Ascending aorta (tissue), 2 donors: ENCODE results near the gene LDHD. TPM values are rescaled to one million over a fixed set of nuclear protein-coding genes. Genes with fewer than 3 reads are reported as not detected.
A peak's percentile ranks its signal among the peaks of the same experiment; 100 is the strongest.

Source experiments
- DNase-seq, 2 donors: peaks; one replicate each; pipeline ENCODE4 v3.0.0-alpha.2; 2019; ENCODE audit warnings: low spot score in 2 of 2
- H3K27ac ChIP-seq, 2 donors: fragments of 200-600 bp; sonication (generic); one replicate each; pipeline ENCODE4 v1.5.1; 2016 to 2017; ENCODE audit warnings: mild to moderate bottlenecking in 1 of 2
- H3K27me3 ChIP-seq: fragments of 200-600 bp; sonication (generic); one replicate; pipeline ENCODE4 v1.5.1; 2017
- H3K36me3 ChIP-seq, 2 donors: fragments of 200-600 bp; sonication (generic); one replicate each; pipeline ENCODE4 v1.5.1; 2016
- H3K4me1 ChIP-seq, 2 donors: fragments of 200-600 bp; sonication (generic); one replicate each; pipeline ENCODE4 v1.5.1; 2016 to 2017; ENCODE audit warnings: mild to moderate bottlenecking in 1 of 2
- H3K4me3 ChIP-seq, 2 donors: fragments of 200-600 bp; sonication (generic); one replicate each; pipeline ENCODE4 v1.5.1; 2016 to 2017; ENCODE audit warnings: mild to moderate bottlenecking in 1 of 2
- H3K9me3 ChIP-seq, 2 donors: fragments of 200-600 bp; sonication (generic); one replicate each; pipeline ENCODE4 v1.5.1; 2016
- CTCF ChIP-seq, 3 experiments: fragments of 200-600 bp in 2 of 3; fragments of 450-650 bp in 1 of 3; sonication (generic) in 2 of 3; IDR thresholded peaks; one replicate each; pipeline ENCODE4 v1.5.1; 2016 to 2019; ENCODE audit warnings: antibody characterized with exemption in 3 of 3, mild to moderate bottlenecking in 1 of 3, moderate library complexity in 1 of 3
- intact Hi-C: fragments of 100-400 bp; cut with DNase I; formaldehyde crosslinking; loops from one replicate; pipeline ENCODE4 v1.15.1; 2023
- total RNA-seq: library from RNA; depleted of rRNA; stranded (reverse); fragments of >200 nt; gene quantifications from one replicate; pipeline ENCODE4 v1.1.0, GENCODE V29; 2016

LDHD gene
- total RNA-seq: 7.5 TPM

- Histone ChIP-seq H3K27me3 (no peaks in the 10 kb centered on the region), H3K4me3 (peak within 1 kb of the TSS; percentile 49 to 58), H3K36me3 (peaks cover 0 to 3% of the 10 kb centered on the region in 2 donors), H3K4me1 (peaks cover 0 to 16% of the 10 kb centered on the region in 2 donors), H3K27ac (peak within 1 kb of the TSS; percentile 28 to 54), H3K9me3 (peaks cover 0 to 3% of the 10 kb centered on the region in 2 donors)
- no peak for TF ChIP-seq CTCF (IDR thresholded peaks at IDR 0.05)
- intact Hi-C loops: loop anchor here (2.0 to 10.0 kb wide), 2 partner anchors 33 to 411 kb away; partner anchors contain the start of genes MLKL and ZFP1
- DNase-seq: peak; percentile 55 to 95
Observed at GRCh38 chr16:75116081-75116910, at the start of gene LDHD. LDHD (minus strand) TSS chr16:75116780; CDS start chr16:75116720, 60 bp downstream.

GRCh38 chr16:75160386-75160785 is 43.8 kb upstream of the LDHD start:
- TF ChIP-seq CTCF (IDR thresholded peaks at IDR 0.05): no peak
- H3K9me3 ChIP-seq: peaks cover 0 to 2% of the 10 kb centered on the region in 2 donors
- H3K27me3 ChIP-seq: no peaks in the 10 kb centered on the region
- DNase-seq: no peak
- peaks cover 14 to 36% of the 10 kb centered on the region in 2 donors for H3K36me3 ChIP-seq
- no peak overlapping the region for H3K4me3 ChIP-seq
- no peak overlapping the region for H3K27ac ChIP-seq
- H3K4me1 ChIP-seq: no peaks in the 10 kb centered on the region
- intact Hi-C loops: no loop called here

- peaks cover 15 to 28% of the 10 kb centered on the region in 2 donors for H3K36me3 ChIP-seq
- peaks cover 8 to 17% of the 10 kb centered on the region in 2 donors for H3K9me3 ChIP-seq
- DNase-seq: no peak
- H3K4me1 ChIP-seq: peaks cover 0 to 6% of the 10 kb centered on the region in 2 donors
- no peak for TF ChIP-seq CTCF (IDR thresholded peaks at IDR 0.05)
- no peak overlapping the region for H3K27ac ChIP-seq
- no peaks in the 10 kb centered on the region for H3K27me3 ChIP-seq
- H3K4me3 ChIP-seq: no peak overlapping the region
- intact Hi-C loops: no loop called here
Observed at GRCh38 chr16:75152635-75153034, 36.1 kb upstream of the LDHD start.

DNA sequence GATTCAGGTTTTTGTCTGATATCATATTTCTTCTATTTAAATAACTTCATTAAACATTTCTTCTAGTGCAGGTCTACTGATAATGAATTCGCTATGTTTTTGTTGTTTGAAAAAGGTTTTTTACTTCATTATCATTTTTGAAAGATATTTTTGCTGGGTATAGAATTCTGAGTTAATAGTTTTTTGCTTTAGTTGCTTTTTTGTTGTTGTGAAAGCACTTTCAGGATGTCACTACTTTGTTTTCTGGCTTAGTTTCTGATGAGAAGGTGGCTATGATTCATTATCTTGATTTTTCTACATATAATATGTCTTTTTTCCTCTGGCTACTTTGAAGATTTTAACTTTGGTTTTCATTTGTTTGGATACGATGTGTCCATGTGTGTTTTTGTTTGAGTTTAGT is 35.2 kb upstream of the LDHD start:
- Histone ChIP-seq H3K27ac (no peak overlapping the region), H3K9me3 (peaks cover 8 to 17% of the 10 kb centered on the region in 2 donors), H3K27me3 (no peaks in the 10 kb centered on the region), H3K4me3 (no peak overlapping the region), H3K4me1 (peaks cover 0 to 6% of the 10 kb centered on the region in 2 donors), H3K36me3 (peaks cover 15 to 28% of the 10 kb centered on the region in 2 donors)
- DNase-seq: no peak
- intact Hi-C loops: no loop called here
- no peak for TF ChIP-seq CTCF (IDR thresholded peaks at IDR 0.05)

GRCh38 chr16:75148311-75149195 is 32.0 kb upstream of the LDHD start, which contains the start of gene ZFP1:
ZFP1 (plus strand) TSS chr16:75148524; CDS start chr16:75152952, 4,428 bp downstream.
- H3K4me1 ChIP-seq: peaks cover 0 to 6% of the 10 kb centered on the region in 2 donors
- peak within 1 kb of the TSS; percentile 93 to 99 for H3K27ac ChIP-seq
- H3K36me3 ChIP-seq: peaks cover 2 to 12% of the 10 kb centered on the region in 2 donors
- peak within 1 kb of the TSS; percentile 99 to 100 for H3K4me3 ChIP-seq
- DNase-seq: peak; percentile 83 to 98
- no peaks in the 10 kb centered on the region for H3K27me3 ChIP-seq
- H3K9me3 ChIP-seq: peaks cover 8 to 20% of the 10 kb centered on the region in 2 donors
- intact Hi-C loops: loop anchor here (1.0 to 10.0 kb wide), 6 partner anchors 32 to 474 kb away; partner anchors contain the start of genes ADAT1, LDHD, MLKL and WDR59
- TF ChIP-seq CTCF (IDR thresholded peaks at IDR 0.05): no peak
